Measurements from ENCODE around the gene TKT.

Gene TKT

GRCh38 chr3:53195066-53195450 lies 60.8 kb downstream of the TKT start:
- no peak for DNase-seq

- no peak for DNase-seq
Measured at GRCh38 chr3:53194210-53195065, 61.4 kb downstream of the TKT start.

GRCh38 chr3:53193466-53194209 lies 62.2 kb downstream of the TKT start:
- DNase-seq, result no peak

- DNase-seq, result no peak
Measured at GRCh38 chr3:53192608-53193007, 63.2 kb downstream of the TKT start.

GRCh38 chr3:53191836-53192480 lies 63.9 kb downstream of the TKT start:
- no peak for DNase-seq

GRCh38 chr3:53190659-53191058 lies 65.2 kb downstream of the TKT start:
- DNase-seq, result no peak

- no peak for DNase-seq
Measured at GRCh38 chr3:53189276-53189675, 66.5 kb downstream of the TKT start.

GRCh38 chr3:53188720-53189119 lies 67.1 kb downstream of the TKT start:
- DNase-seq, result no peak

GRCh38 chr3:53188136-53188685 lies 67.6 kb downstream of the TKT start:
- DNase-seq, result no peak

GRCh38 chr3:53187430-53187829 lies 68.4 kb downstream of the TKT start:
- no peak for DNase-seq

- DNase-seq, result no peak
Measured at GRCh38 chr3:53186726-53187125, 69.1 kb downstream of the TKT start.

GRCh38 chr3:53185761-53186465 lies 69.9 kb downstream of the TKT start:
- DNase-seq, result no peak

- DNase-seq, result no peak
Measured at GRCh38 chr3:53184701-53185100, 71.1 kb downstream of the TKT start.

- DNase-seq, result no peak
Measured at GRCh38 chr3:53183514-53183913, 72.3 kb downstream of the TKT start.

- no peak for DNase-seq
Measured at GRCh38 chr3:53182764-53183355, 73.0 kb downstream of the TKT start.

- DNase-seq, result no peak
Measured at GRCh38 chr3:53181528-53181927, 74.3 kb downstream of the TKT start.

GRCh38 chr3:53181024-53181371 lies 74.8 kb downstream of the TKT start:
- no peak for DNase-seq

GRCh38 chr3:53180305-53181023 lies 75.4 kb downstream of the TKT start:
- no peak for DNase-seq

GRCh38 chr3:53179580-53179979 lies 76.2 kb downstream of the TKT start:
- DNase-seq, result no peak

- no peak for DNase-seq
Measured at GRCh38 chr3:53178246-53178645, 77.6 kb downstream of the TKT start.

- DNase-seq, result no peak
Measured at GRCh38 chr3:53175613-53176540, 79.9 kb downstream of the TKT start.
